Loucy (cell line): ENCODE measurements around the gene PSEN1.

Source experiments
- EZH2phosphoT487 ChIP-seq: fragments of 200-600 bp; IDR thresholded peaks from 2 replicates; pipeline ENCODE4 v1.6.1; 2018; ENCODE audit warnings: antibody characterized with exemption, mild to moderate bottlenecking, moderate library complexity, borderline replicate concordance
- TF ChIP-seq, protein P1 (sequence below): fragments of 200-600 bp; sonication (generic); conservative IDR thresholded peaks from 2 replicates; pipeline ENCODE4 v1.5.1; 2014; ENCODE audit warnings: mild to moderate bottlenecking, antibody characterized with exemption, low read length

DNA sequence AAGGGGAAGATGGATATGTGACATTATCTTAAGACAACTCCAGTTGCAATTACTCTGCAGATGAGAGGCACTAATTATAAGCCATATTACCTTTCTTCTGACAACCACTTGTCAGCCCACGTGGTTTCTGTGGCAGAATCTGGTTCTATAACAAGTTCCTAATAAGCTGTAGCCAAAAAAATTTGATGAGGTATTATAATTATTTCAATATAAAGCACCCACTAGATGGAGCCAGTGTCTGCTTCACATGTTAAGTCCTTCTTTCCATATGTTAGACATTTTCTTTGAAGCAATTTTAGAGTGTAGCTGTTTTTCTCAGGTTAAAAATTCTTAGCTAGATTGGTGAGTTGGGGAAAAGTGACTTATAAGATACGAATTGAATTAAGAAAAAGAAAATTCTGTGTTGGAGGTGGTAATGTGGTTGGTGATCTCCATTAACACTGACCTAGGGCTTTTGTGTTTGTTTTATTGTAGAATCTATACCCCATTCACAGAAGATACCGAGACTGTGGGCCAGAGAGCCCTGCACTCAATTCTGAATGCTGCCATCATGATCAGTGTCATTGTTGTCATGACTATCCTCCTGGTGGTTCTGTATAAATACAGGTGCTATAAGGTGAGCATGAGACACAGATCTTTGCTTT is 36.9 kb downstream of the PSEN1 start:
- TF ChIP-seq, protein P1, sequence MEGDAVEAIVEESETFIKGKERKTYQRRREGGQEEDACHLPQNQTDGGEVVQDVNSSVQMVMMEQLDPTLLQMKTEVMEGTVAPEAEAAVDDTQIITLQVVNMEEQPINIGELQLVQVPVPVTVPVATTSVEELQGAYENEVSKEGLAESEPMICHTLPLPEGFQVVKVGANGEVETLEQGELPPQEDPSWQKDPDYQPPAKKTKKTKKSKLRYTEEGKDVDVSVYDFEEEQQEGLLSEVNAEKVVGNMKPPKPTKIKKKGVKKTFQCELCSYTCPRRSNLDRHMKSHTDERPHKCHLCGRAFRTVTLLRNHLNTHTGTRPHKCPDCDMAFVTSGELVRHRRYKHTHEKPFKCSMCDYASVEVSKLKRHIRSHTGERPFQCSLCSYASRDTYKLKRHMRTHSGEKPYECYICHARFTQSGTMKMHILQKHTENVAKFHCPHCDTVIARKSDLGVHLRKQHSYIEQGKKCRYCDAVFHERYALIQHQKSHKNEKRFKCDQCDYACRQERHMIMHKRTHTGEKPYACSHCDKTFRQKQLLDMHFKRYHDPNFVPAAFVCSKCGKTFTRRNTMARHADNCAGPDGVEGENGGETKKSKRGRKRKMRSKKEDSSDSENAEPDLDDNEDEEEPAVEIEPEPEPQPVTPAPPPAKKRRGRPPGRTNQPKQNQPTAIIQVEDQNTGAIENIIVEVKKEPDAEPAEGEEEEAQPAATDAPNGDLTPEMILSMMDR, result peak; percentile 74
- no peak for TF ChIP-seq EZH2phosphoT487
